ENCODE measurements around the gene PDZRN3.

DNA sequence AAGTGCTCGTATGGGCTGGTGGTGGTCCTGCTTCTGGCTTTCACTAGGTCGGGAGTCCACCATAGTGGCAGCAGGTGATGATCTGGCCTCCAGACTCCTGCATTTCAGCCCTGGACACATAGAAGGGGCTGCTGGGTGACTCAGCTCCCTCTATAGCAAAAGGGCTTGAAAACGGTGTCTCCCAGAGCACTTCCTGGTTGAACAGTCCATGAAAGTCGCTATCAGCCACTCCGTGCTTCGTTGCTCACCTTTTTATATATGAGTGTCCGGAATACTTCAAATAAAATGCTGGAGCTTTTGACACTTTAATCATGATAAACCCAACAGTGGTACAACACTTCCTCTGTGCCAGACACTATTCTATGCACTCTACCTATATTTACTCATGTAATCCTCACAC lies 213.2 kb downstream of the PDZRN3 start:
- TF ChIP-seq, protein P1, sequence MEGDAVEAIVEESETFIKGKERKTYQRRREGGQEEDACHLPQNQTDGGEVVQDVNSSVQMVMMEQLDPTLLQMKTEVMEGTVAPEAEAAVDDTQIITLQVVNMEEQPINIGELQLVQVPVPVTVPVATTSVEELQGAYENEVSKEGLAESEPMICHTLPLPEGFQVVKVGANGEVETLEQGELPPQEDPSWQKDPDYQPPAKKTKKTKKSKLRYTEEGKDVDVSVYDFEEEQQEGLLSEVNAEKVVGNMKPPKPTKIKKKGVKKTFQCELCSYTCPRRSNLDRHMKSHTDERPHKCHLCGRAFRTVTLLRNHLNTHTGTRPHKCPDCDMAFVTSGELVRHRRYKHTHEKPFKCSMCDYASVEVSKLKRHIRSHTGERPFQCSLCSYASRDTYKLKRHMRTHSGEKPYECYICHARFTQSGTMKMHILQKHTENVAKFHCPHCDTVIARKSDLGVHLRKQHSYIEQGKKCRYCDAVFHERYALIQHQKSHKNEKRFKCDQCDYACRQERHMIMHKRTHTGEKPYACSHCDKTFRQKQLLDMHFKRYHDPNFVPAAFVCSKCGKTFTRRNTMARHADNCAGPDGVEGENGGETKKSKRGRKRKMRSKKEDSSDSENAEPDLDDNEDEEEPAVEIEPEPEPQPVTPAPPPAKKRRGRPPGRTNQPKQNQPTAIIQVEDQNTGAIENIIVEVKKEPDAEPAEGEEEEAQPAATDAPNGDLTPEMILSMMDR (IDR thresholded peaks at IDR 0.05), result no peak
- no peak for TF ChIP-seq POLR2A (IDR thresholded peaks at IDR 0.05)

Measured in Peyer's patch (tissue), 4 donors.